HEK293 (cell line): ENCODE measurements around the gene RIMKLB.

Experiments
- CTCF ChIA-PET: fragments of 350-600 bp; formaldehyde crosslinking; extraction: SDS; loops from one replicate; lab custom pipeline; 2021; ENCODE audit warnings: antibody characterized with exemption; lab: Yijun Ruan, JAX
- POLR2A ChIA-PET: fragments of 300-600 bp; formaldehyde crosslinking; extraction: SDS; loops from one replicate; lab custom pipeline; 2020; ENCODE audit warnings: antibody characterized with exemption, inconsistent platforms; lab: Yijun Ruan, JAX
- H3K27ac ChIP-seq: fragments of 200-500 bp; sonication (Bioruptor generic); 2 replicates; pipeline ENCODE4 v1.5.1; 2014; ENCODE audit warnings: low read depth, low read length, control low read depth, inconsistent platforms; ENCODE audit errors: extremely low read depth
- H3K36me3 ChIP-seq, 2 experiments: fragments of 200-500 bp in 1 of 2; sonication (Bioruptor generic) in 1 of 2; 1 replicate in 1 of 2; 2 replicates in 1 of 2; pipeline ENCODE4 v1.5.1; 2014 to 2017; ENCODE audit warnings: inconsistent platforms in 2 of 2, low read length in 2 of 2; ENCODE audit not compliant: control insufficient read depth in 2 of 2, insufficient read depth in 1 of 2
- H3K4me1 ChIP-seq: fragments of 200-500 bp; sonication (Bioruptor generic); 2 replicates; pipeline ENCODE4 v1.5.1; 2014; ENCODE audit warnings: mild to moderate bottlenecking, low read length, inconsistent platforms; ENCODE audit not compliant: control insufficient read depth, insufficient read depth
- H3K4me3 ChIP-seq: 2 replicates; pipeline ENCODE4 v1.5.1; 2011; ENCODE audit warnings: low read depth, mild to moderate bottlenecking, control low read depth, low read length, moderate library complexity
- H3K9me3 ChIP-seq: fragments of 200-500 bp; sonication (Bioruptor generic); 2 replicates; pipeline ENCODE4 v1.5.1; 2014; ENCODE audit warnings: low read depth, low read length, inconsistent platforms; ENCODE audit not compliant: control insufficient read depth, insufficient read depth
- FEZF1 ChIP-seq: fragments of 450-650 bp; formaldehyde crosslinking; IDR thresholded peaks from 2 replicates; pipeline ENCODE4 v1.5.1; 2016; ENCODE audit warnings: missing biosample characterization, missing genetic modification characterization
- GLIS2 ChIP-seq: fragments of 450-650 bp; formaldehyde crosslinking; IDR thresholded peaks from 2 replicates; pipeline ENCODE4 v1.5.1; 2016; ENCODE audit warnings: missing biosample characterization, missing genetic modification characterization
- KLF1 ChIP-seq: fragments of 450-650 bp; formaldehyde crosslinking; IDR thresholded peaks from 2 replicates; pipeline ENCODE4 v1.5.1; 2016; ENCODE audit warnings: missing biosample characterization, missing genetic modification characterization
- KLF16 ChIP-seq: fragments of 450-650 bp; formaldehyde crosslinking; IDR thresholded peaks from 2 replicates; pipeline ENCODE4 v1.5.1; 2017; ENCODE audit warnings: missing biosample characterization, missing genetic modification characterization
- KLF7 ChIP-seq: fragments of 450-650 bp; formaldehyde crosslinking; IDR thresholded peaks from 2 replicates; pipeline ENCODE4 v1.5.1; 2016; ENCODE audit warnings: missing biosample characterization, missing genetic modification characterization, borderline replicate concordance
- SCRT1 ChIP-seq: fragments of 450-650 bp; formaldehyde crosslinking; IDR thresholded peaks from 2 replicates; pipeline ENCODE4 v1.5.1; 2016; ENCODE audit warnings: missing biosample characterization, missing genetic modification characterization, borderline replicate concordance
- SETDB1 ChIP-seq: IDR thresholded peaks from one replicate; pipeline ENCODE4 v1.6.1; 2017; ENCODE audit warnings: mild to moderate bottlenecking, low read length, moderate library complexity, mixed read lengths; ENCODE audit not compliant: insufficient read length
- ZBTB1 ChIP-seq: fragments of 450-650 bp; formaldehyde crosslinking; IDR thresholded peaks from 2 replicates; pipeline ENCODE4 v1.5.1; 2016; ENCODE audit warnings: missing biosample characterization, missing genetic modification characterization
- ZBTB17 ChIP-seq: fragments of 450-650 bp; formaldehyde crosslinking; IDR thresholded peaks from 2 replicates; pipeline ENCODE4 v1.5.1; 2016; ENCODE audit warnings: missing biosample characterization, missing genetic modification characterization
- ZBTB20 ChIP-seq: fragments of 450-650 bp; formaldehyde crosslinking; IDR thresholded peaks from 2 replicates; pipeline ENCODE4 v1.5.1; 2016; ENCODE audit warnings: missing biosample characterization, missing genetic modification characterization
- ZBTB7A ChIP-seq: fragments of 450-650 bp; formaldehyde crosslinking; IDR thresholded peaks from 2 replicates; pipeline ENCODE4 v1.5.1; 2016; ENCODE audit warnings: low read depth, missing biosample characterization, missing genetic modification characterization
- ZFP3 ChIP-seq: fragments of 450-650 bp; formaldehyde crosslinking; IDR thresholded peaks from 2 replicates; pipeline ENCODE4 v1.5.1; 2016; ENCODE audit warnings: low read depth, missing biosample characterization, missing genetic modification characterization
- ZNF146 ChIP-seq: fragments of 450-650 bp; formaldehyde crosslinking; IDR thresholded peaks from 2 replicates; pipeline ENCODE4 v1.5.1; 2016; ENCODE audit warnings: missing biosample characterization, missing genetic modification characterization
- ZNF175 ChIP-seq: fragments of 450-650 bp; formaldehyde crosslinking; IDR thresholded peaks from 2 replicates; pipeline ENCODE4 v1.5.1; 2016; ENCODE audit warnings: missing biosample characterization, missing genetic modification characterization
- ZNF18 ChIP-seq: fragments of 450-650 bp; formaldehyde crosslinking; IDR thresholded peaks from 2 replicates; pipeline ENCODE4 v1.5.1; 2016; ENCODE audit warnings: missing biosample characterization, missing genetic modification characterization
- ZNF2 ChIP-seq: fragments of 450-650 bp; formaldehyde crosslinking; IDR thresholded peaks from 2 replicates; pipeline ENCODE4 v1.5.1; 2016; ENCODE audit warnings: missing biosample characterization, missing genetic modification characterization
- ZNF354C ChIP-seq: fragments of 450-650 bp; formaldehyde crosslinking; IDR thresholded peaks from 2 replicates; pipeline ENCODE4 v1.5.1; 2016; ENCODE audit warnings: missing biosample characterization, missing genetic modification characterization, low read depth, borderline replicate concordance
- ZNF473 ChIP-seq: fragments of 450-650 bp; formaldehyde crosslinking; IDR thresholded peaks from 2 replicates; pipeline ENCODE4 v1.5.1; 2017; ENCODE audit warnings: missing biosample characterization, missing genetic modification characterization
- ZNF521 ChIP-seq: fragments of 450-650 bp; formaldehyde crosslinking; IDR thresholded peaks from 2 replicates; pipeline ENCODE4 v1.5.1; 2017; ENCODE audit warnings: missing biosample characterization, mild to moderate bottlenecking, missing genetic modification characterization
- ZNF530 ChIP-seq: fragments of 450-650 bp; formaldehyde crosslinking; IDR thresholded peaks from 2 replicates; pipeline ENCODE4 v1.5.1; 2016; ENCODE audit warnings: low read depth, missing biosample characterization, missing genetic modification characterization
- ZNF560 ChIP-seq: fragments of 450-650 bp; formaldehyde crosslinking; IDR thresholded peaks from 2 replicates; pipeline ENCODE4 v1.5.1; 2017; ENCODE audit warnings: missing biosample characterization, missing genetic modification characterization, borderline replicate concordance
- ZNF600 ChIP-seq: fragments of 450-650 bp; formaldehyde crosslinking; IDR thresholded peaks from 2 replicates; pipeline ENCODE4 v1.5.1; 2016; ENCODE audit warnings: missing biosample characterization, missing genetic modification characterization
- ZNF610 ChIP-seq: fragments of 450-650 bp; formaldehyde crosslinking; IDR thresholded peaks from 2 replicates; pipeline ENCODE4 v1.5.1; 2016; ENCODE audit warnings: missing biosample characterization, missing genetic modification characterization, borderline replicate concordance
- ZNF623 ChIP-seq: fragments of 450-650 bp; formaldehyde crosslinking; IDR thresholded peaks from 2 replicates; pipeline ENCODE4 v1.5.1; 2016; ENCODE audit warnings: missing biosample characterization, missing genetic modification characterization
- ZNF624 ChIP-seq: fragments of 450-650 bp; formaldehyde crosslinking; IDR thresholded peaks from 2 replicates; pipeline ENCODE4 v1.5.1; 2017; ENCODE audit warnings: missing biosample characterization, missing genetic modification characterization
- ZNF645 ChIP-seq: fragments of 450-650 bp; formaldehyde crosslinking; IDR thresholded peaks from 2 replicates; pipeline ENCODE4; 2016; ENCODE audit warnings: missing biosample characterization, missing genetic modification characterization
- ZNF704 ChIP-seq: fragments of 450-650 bp; formaldehyde crosslinking; IDR thresholded peaks from 2 replicates; pipeline ENCODE4 v1.5.1; 2016; ENCODE audit warnings: missing biosample characterization, missing genetic modification characterization
- ZNF768 ChIP-seq: fragments of 450-650 bp; formaldehyde crosslinking; IDR thresholded peaks from 2 replicates; pipeline ENCODE4 v1.5.1; 2018; ENCODE audit warnings: missing biosample characterization, mild to moderate bottlenecking, missing genetic modification characterization
- ZSCAN30 ChIP-seq: fragments of 450-650 bp; IDR thresholded peaks from 2 replicates; pipeline ENCODE4 v1.5.1; 2018; ENCODE audit warnings: missing biosample characterization, mild to moderate bottlenecking, missing genetic modification characterization, moderate library complexity
- ZXDB ChIP-seq: fragments of 450-650 bp; formaldehyde crosslinking; IDR thresholded peaks from 2 replicates; pipeline ENCODE4 v1.5.1; 2016; ENCODE audit warnings: missing biosample characterization, missing genetic modification characterization
- TF ChIP-seq, protein P1 (sequence below): fragments of 450-650 bp; formaldehyde crosslinking; IDR thresholded peaks from 2 replicates; pipeline ENCODE4 v1.5.1; 2016; ENCODE audit warnings: missing biosample characterization, missing genetic modification characterization

Gene RIMKLB, protein sequence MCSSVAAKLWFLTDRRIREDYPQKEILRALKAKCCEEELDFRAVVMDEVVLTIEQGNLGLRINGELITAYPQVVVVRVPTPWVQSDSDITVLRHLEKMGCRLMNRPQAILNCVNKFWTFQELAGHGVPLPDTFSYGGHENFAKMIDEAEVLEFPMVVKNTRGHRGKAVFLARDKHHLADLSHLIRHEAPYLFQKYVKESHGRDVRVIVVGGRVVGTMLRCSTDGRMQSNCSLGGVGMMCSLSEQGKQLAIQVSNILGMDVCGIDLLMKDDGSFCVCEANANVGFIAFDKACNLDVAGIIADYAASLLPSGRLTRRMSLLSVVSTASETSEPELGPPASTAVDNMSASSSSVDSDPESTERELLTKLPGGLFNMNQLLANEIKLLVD

DNA sequence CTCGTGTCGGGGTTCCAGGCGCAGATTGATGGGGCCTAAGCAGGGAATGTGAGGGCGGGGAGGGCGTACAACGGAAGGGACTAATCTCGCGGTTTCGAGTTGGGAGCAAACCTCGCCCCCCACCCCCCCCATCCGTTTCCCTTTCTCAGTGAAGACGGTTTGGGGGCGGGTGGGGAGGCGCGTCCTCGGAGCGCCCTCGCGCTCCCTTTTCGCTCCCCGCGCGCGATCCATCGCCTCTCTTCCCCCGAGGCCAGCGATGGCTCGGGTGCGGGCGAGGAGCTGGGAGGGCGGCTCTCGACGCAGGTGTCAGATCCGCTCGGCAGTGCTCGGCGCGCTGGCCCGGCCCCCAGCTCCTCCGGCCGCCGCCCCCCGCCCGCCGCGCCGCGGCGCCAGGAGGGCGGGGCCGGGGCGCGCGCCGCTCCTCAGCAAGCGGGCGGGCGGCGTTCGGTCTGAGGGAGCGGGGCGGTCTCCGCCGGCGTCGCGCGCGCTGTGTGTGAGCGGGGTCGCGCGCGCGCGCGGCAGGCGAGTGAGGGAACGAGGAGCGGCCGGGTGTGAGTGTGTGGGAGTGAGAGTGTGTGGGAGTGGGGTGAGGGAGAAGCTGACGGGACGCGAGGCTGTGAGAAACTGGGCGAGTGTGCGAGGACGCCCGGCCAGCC lies at the start of gene RIMKLB:
Gene RIMKLB (plus strand): TSS at position 516 of the 656 bp plus-strand sequence. CDS start 15,876 bp downstream, outside the sequence.
- Histone ChIP-seq H3K4me1 (peaks cover 19% of the 10 kb centered on the region), H3K4me3 (peak within 1 kb of the TSS; percentile 94), H3K36me3 (peaks cover 0 to 4% of the 10 kb centered on the region in 2 experiments; a peak in 1 of 3 replicates), H3K9me3 (no peaks in the 10 kb centered on the region), H3K27ac (peak within 1 kb of the TSS; percentile 94)
- ChIA-PET CTCF (interaction anchor here (0.6 kb wide), 1 partner anchor 127 kb away, joined by 5 read pairs; no protein-coding TSS in a partner anchor), POLR2A (interaction anchor here (0.9 to 2.4 kb wide), 4 partner anchors 10 to 41 kb away, joined by 3 to 19 read pairs (median 4); no protein-coding TSS in a partner anchor)
- no peak for TF ChIP-seq ZNF560
- TF ChIP-seq ZNF530, result no peak
- peak; percentile 95 for TF ChIP-seq ZNF610
- peak; percentile 72 for TF ChIP-seq ZBTB17 (tag by site-specific recombination)
- TF ChIP-seq SETDB1, result no peak
- TF ChIP-seq ZNF146 (tag by site-specific recombination), result 0 out of 2 replicates have a peak, but pooled peaks have one; percentile 10
- TF ChIP-seq ZNF18 (tag by site-specific recombination), result peak; percentile 92
- 0 out of 2 replicates have a peak, but pooled peaks have one; percentile 39 for TF ChIP-seq ZBTB1 (tag by site-specific recombination)
- peak; percentile 56 for TF ChIP-seq KLF7 (tag by site-specific recombination)
- peak; percentile 14; the same call in 1 of the 2 replicates for TF ChIP-seq FEZF1 (tag by site-specific recombination)
- no peak for TF ChIP-seq ZNF704 (tag by site-specific recombination)
- peak; percentile 61; the same call in 1 of the 2 replicates for TF ChIP-seq ZSCAN30 (tag by site-specific recombination)
- TF ChIP-seq ZNF354C (tag by site-specific recombination), result no peak
- TF ChIP-seq KLF1 (tag by site-specific recombination), result peak; percentile 59
- TF ChIP-seq, protein P1, sequence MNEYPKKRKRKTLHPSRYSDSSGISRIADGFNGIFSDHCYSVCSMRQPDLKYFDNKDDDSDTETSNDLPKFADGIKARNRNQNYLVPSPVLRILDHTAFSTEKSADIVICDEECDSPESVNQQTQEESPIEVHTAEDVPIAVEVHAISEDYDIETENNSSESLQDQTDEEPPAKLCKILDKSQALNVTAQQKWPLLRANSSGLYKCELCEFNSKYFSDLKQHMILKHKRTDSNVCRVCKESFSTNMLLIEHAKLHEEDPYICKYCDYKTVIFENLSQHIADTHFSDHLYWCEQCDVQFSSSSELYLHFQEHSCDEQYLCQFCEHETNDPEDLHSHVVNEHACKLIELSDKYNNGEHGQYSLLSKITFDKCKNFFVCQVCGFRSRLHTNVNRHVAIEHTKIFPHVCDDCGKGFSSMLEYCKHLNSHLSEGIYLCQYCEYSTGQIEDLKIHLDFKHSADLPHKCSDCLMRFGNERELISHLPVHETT, result no peak; the same call in 1 of the 2 replicates
- no peak for TF ChIP-seq ZNF624 (tag by site-specific recombination)
- no peak for TF ChIP-seq ZFP3 (tag by site-specific recombination)
- TF ChIP-seq ZBTB7A (tag by site-specific recombination), result peak; percentile 97
- peak; percentile 6 for TF ChIP-seq ZNF2 (tag by site-specific recombination)
- peak; percentile 94; the same call in 1 of the 2 replicates for TF ChIP-seq ZBTB20 (tag by site-specific recombination)
- TF ChIP-seq GLIS2 (tag by site-specific recombination), result peak; percentile 85
- no peak for TF ChIP-seq ZNF768 (tag by site-specific recombination)
- no peak for TF ChIP-seq ZNF521
- peak; percentile 63 for TF ChIP-seq ZXDB
- no peak for TF ChIP-seq ZNF623 (tag by site-specific recombination)
- TF ChIP-seq ZNF175, result no peak
- peak; percentile 80 for TF ChIP-seq ZNF600 (tag by site-specific recombination)
- peak; percentile 89 for TF ChIP-seq KLF16 (tag by site-specific recombination)
- no peak for TF ChIP-seq ZNF473 (tag by site-specific recombination)
- TF ChIP-seq ZNF645 (tag by site-specific recombination), result no peak
- no peak for TF ChIP-seq SCRT1 (tag by site-specific recombination)
